Renal pelvis (tissue), 12 donors: ENCODE results near the gene PPOX. TPM values are rescaled to one million over a fixed set of nuclear protein-coding genes. Genes with fewer than 3 reads are reported as not detected.

Experiments used
- DNase-seq: peaks from one replicate; pipeline ENCODE4 v3.0.0-alpha.2; 2013
- long read RNA-seq, 16 experiments: transcript quantifications; one replicate each; lab custom pipeline, GENCODE V29; 2026
- polyA plus RNA-seq, 3 donors: library from polyadenylated mRNA; unstranded; fragments of 120-200 nt; gene quantifications; one replicate each; pipeline ENCODE4 v1.2.1, GENCODE V29; 2013; ENCODE audit not compliant: insufficient read length in 3 of 3

The PPOX gene
- polyA plus RNA-seq: 10 to 100 TPM; 38.3 to 58.6 (median 57.3) TPM
- long read RNA-seq, donor 1, partial matches to known transcripts: 26 of 33 reads
- long read RNA-seq, donor 1, other reads (novel, unspliced or antisense): 0 of 33 reads
- long read RNA-seq, donor 2, partial matches to known transcripts: 23 of 29 reads
- long read RNA-seq, donor 2, other reads (novel, unspliced or antisense): 0 of 29 reads
- long read RNA-seq, donor 3, partial matches to known transcripts: 18 of 29 reads
- long read RNA-seq, donor 3, other reads (novel, unspliced or antisense): 0 of 29 reads
- long read RNA-seq, donor 4, partial matches to known transcripts: 12 of 50 reads
- long read RNA-seq, donor 4, other reads (novel, unspliced or antisense): 34 of 50 reads
- long read RNA-seq, donor 5, transcript PPOX-202 (13 exons, 1,740 nt): major isoform, 5 of 6 reads
- long read RNA-seq, donor 5, partial matches to known transcripts: 0 of 6 reads
- long read RNA-seq, donor 5, other reads (novel, unspliced or antisense): 0 of 6 reads
- long read RNA-seq, donor 6, partial matches to known transcripts: 37 of 46 reads
- long read RNA-seq, donor 6, other reads (novel, unspliced or antisense): 0 of 46 reads
- long read RNA-seq, donor 7, transcript PPOX-202 (13 exons, 1,740 nt): major isoform, 6 of 50 reads
- long read RNA-seq, donor 7, partial matches to known transcripts: 35 of 50 reads
- long read RNA-seq, donor 7, other reads (novel, unspliced or antisense): 7 of 50 reads
- long read RNA-seq, donor 8, partial matches to known transcripts: 9 of 11 reads
- long read RNA-seq, donor 8, other reads (novel, unspliced or antisense): 0 of 11 reads
- long read RNA-seq, donor 9, partial matches to known transcripts: 28 of 38 reads
- long read RNA-seq, donor 9, other reads (novel, unspliced or antisense): 0 of 38 reads
- long read RNA-seq, donor 10, partial matches to known transcripts: 47 of 68 reads
- long read RNA-seq, donor 10, other reads (novel, unspliced or antisense): 13 of 68 reads
- long read RNA-seq, donor 11, partial matches to known transcripts: 6 of 10 reads
- long read RNA-seq, donor 11, other reads (novel, unspliced or antisense): 0 of 10 reads
- long read RNA-seq, donor 12, transcript PPOX-206 (2 exons, 784 nt): major isoform, 5 of 77 reads
- long read RNA-seq, donor 12, partial matches to known transcripts: 53 of 77 reads
- long read RNA-seq, donor 12, other reads (novel, unspliced or antisense): 11 of 77 reads
- long read RNA-seq, donor 13, partial matches to known transcripts: 17 of 20 reads
- long read RNA-seq, donor 13, other reads (novel, unspliced or antisense): 0 of 20 reads
- long read RNA-seq, donor 14: 0 reads
- long read RNA-seq, donor 15, partial matches to known transcripts: 33 of 42 reads
- long read RNA-seq, donor 15, other reads (novel, unspliced or antisense): 0 of 42 reads
- long read RNA-seq, donor 16, partial matches to known transcripts: 30 of 39 reads
- long read RNA-seq, donor 16, other reads (novel, unspliced or antisense): 0 of 39 reads

DNA sequence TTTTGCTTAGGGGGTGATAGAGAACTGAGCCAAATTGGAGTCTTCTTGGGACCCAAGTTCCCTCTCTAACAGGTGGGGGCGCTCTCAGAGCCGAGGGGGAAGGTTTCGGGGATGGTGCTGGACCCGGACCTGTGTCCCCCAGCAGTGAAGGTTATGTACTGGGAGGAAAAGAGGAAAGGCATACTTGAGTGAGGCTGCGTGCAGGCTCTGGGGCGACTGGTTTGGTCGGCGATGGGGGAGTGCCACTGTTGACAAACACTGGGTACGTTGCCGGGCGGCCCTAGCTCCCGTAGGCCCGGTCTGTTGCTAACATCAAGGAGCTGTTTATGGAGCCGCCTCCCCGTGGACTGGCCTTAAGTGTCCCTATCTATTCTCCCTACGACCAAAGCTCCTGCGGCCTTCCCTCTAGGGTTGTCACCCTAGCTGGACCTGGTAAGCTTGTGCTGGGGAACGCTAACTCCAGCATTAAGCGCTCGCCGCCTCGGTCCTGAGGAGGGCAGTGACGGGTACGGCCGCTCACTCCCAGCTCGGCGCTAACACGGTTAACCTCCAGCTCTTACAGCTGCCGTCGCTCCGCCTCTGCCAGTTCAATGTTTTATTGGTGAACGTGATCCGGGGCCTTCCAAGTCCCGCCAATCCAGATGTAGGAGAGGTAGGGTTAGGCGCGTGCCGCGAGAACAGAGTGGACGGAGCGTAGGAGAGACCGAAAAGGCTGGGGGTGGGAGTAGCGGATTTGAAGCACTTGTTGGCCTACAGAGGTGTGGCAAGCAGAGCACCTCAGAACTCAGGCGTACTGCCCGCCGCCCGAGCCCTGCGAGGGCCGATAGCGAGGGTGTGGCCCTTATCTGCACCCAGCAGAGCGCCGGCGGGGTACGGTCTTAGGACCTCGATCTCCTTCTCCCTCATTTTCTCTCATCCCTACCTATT is at the start of gene PPOX:
TSS of gene PPOX (plus strand) at position 685 of the 927 bp plus-strand sequence. CDS start 422 bp downstream, outside the sequence.
- peak; percentile 98 for DNase-seq

DNA sequence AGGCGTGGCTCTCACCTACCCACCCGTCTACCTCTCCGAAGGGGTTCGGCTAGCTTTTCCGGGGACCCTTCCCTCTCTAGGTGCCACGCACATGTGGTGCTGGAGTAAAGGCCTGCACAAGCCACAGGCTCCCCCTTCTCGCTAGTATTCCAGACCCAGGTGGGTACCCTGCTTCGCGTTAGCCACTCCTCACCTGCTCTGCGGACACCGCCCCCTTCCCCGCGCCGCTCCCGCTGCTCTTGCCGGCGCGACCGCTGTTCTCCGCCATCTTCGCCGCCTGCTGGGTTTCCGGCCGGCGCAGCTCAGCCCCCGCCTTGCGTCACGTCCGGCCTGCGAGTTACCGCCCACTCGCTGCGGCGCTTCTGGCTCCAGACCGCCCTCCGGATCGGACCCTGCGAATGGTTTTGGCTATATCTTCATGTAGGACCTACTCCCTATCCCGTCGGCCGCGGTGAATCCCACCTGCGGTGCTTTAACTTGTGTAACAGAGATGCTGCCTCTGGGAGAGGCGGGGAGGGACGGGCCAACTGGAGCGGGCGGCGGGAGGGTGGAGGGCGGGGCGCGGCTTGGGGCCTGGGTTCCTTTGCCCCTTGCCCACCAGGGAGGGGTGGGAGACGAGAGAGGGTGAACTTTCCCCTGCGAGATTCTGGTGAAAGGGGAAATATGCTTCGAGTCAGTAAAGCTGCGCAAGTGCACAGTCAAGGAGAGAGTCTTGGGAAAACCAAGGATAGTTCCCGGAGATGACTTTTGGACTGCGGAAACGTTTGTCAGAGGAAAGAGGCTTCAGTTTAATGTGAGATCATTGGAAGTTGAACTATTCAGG is 48.3 kb upstream of the PPOX start, which contains the start of the genes NIT1 and PFDN2:
TSS of gene NIT1 (plus strand) at position 347 of the 823 bp plus-strand sequence. CDS start at position 419, 72 bp downstream.
TSS of gene PFDN2 (minus strand) at position 279 of the 823 bp plus-strand sequence. CDS start at position 268, 11 bp downstream.
- DNase-seq: peak; percentile 87

DNA sequence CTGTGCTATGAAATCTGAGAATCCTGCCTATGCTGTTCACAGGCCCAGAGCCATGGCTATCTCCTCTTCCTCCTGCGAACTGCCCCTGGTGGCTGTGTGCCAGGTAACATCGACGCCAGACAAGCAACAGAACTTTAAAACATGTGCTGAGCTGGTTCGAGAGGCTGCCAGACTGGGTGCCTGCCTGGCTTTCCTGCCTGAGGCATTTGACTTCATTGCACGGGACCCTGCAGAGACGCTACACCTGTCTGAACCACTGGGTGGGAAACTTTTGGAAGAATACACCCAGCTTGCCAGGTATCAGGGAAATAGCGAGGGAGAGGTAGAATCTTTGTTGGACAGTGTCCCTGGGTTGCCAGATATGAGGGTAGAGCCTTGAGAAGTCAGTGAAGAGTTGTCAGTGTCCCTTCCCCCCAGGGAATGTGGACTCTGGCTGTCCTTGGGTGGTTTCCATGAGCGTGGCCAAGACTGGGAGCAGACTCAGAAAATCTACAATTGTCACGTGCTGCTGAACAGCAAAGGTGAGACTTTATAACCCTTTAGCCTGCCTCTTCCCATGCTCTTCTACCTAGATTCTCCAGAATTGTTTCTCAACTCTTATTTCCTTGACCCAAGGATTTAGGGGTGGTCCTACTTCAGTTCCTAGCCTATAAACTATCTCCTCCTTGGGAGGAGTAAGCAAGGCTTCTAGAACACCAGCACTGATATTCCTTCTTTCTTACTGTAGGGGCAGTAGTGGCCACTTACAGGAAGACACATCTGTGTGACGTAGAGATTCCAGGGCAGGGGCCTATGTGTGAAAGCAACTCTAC is 46.9 kb upstream of the PPOX start:
- peak; percentile 45 for DNase-seq

DNA sequence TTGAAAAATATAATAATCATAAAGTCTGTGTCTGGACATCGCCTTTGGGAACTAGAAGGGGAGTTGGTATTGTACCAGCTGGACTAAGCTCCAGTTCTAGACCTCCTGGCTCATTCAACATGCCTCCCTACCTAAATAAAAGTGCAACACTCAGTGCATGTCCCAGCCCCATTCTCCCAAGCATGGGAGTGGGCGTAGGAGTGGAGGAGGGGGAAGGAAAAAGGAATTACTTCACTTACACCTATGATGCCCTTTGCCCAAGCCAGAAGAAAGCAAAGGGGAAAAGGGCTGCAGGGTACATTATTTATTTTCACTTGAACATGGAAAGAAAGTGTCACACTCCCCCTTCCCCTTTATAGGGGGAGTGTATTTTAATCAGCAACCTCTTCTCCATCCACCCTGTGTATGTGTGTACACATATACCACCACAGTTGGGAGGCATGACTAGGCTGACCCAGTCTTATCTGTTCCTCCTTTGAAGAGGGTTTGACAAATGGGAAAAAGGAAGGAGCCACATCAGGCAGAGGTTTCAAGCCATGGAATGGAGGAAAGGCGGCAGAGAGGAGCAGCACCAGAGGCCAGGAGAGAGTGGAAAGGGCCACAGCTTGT is 45.1 kb upstream of the PPOX start:
- no peak for DNase-seq

DNA sequence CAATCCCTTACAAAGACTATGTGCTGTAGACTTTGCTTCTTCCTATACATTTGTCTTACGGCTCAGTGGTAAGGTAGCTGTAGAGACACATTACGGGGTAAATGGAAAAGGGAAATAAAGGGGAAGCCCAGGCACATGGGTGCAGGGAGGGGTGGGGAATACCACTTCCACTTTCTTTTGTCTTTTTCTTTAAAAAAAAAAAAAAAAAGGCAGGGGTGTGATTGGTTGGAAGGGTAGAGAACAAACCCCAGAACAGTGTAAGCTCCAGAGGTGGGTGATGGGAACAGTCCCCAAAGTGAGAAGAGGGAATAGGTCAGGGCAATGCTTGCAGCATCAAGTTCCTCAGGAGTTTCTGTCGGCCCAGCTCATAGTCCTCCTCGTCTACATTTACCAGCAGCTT is 44.4 kb upstream of the PPOX start:
- DNase-seq: no peak

DNA sequence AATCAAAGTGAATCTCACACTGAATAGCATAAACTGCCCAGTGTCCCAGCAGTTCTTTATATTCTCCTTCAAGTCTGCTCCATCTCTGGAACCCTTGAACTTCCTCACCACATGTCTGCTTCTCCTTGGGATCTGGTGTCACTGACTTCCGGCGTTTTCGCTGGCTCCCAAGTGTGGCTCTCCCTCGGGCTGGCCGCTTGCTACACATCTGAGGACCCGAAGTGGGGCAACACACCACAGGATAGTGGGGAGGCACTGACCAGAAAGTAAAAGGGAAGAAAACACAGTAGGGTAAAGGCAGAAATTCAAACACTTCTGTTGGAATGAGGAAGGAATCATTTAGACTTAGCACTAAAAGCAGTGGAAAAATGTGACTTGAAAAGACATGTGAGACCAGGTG is 43.3 kb upstream of the PPOX start:
- no peak for DNase-seq

DNA sequence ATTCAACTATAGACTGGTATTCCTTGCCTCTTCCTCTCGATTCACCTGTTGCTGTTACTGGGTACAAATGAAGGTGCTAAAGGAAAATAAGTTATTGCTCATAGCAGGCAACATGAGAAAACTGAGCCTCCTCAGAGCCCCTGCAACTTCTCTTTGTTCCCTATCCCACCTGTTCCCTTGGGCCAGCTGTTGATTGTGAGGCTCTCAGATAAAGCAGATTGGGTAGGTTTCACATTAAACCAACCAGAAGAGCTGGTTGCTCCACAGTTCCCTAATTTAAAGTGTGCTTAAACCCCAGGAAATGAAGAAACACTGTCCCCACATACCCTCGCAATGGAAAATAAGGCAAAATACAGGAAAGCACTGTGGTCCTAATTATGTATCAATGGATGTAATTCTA is 38.6 kb upstream of the PPOX start:
- no peak for DNase-seq

DNA sequence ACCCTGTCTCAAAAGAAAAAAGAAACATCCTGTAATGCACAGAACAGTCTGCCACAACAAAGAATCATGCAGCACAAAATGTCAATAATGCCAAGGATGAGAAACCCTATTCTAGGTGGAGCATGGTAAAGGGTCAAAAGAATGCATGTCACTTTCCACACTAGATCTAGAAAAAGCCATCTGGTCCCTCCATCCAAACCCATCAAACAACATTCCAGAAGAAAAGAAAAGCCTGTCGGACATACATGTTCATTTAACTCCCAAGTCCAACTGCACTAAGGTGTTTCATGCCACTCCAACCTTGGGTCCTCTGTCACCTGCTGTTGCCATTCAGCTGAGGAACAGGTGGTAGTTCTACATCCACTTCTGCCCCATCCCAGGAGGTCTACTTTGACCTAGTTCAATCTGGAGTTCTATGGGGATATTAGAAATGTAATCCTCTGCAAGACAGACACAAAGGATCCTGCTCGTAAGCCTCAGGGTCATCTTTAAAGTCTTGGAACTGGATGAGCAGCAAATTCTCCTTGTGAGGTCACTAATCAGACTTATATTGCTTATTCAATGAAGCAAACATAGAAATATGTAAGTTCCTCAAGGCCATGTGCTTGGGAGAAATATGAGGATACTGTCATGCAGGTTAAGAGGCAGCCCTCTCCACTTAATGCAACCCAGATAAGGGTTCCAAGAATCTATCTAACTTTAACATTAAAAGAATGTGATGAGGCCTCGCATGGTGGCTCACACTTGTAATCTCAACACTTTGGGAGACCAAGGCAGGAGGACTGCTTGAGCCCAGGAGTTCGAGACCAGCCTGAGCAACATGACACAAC is 37.4 kb upstream of the PPOX start:
- DNase-seq: no peak

DNA sequence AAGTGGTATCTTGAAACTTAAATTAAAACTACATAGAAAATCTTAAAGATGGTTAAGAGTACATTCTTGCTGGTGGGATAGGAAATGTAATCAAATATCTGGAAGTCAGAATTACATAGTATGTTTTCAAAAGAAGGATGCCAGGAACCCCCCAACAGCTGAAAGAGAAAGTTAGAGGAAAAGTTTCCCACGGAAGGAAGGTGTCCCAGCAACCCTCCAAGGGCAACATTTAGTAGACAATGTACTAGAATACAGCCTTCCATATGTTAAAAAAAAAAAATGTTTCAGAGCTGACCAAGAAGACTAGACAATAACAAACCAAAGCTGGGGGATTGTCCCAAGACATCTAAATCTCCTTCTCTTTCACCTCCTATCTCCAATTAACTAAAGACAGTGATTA is 36.0 kb upstream of the PPOX start:
- DNase-seq: no peak

DNA sequence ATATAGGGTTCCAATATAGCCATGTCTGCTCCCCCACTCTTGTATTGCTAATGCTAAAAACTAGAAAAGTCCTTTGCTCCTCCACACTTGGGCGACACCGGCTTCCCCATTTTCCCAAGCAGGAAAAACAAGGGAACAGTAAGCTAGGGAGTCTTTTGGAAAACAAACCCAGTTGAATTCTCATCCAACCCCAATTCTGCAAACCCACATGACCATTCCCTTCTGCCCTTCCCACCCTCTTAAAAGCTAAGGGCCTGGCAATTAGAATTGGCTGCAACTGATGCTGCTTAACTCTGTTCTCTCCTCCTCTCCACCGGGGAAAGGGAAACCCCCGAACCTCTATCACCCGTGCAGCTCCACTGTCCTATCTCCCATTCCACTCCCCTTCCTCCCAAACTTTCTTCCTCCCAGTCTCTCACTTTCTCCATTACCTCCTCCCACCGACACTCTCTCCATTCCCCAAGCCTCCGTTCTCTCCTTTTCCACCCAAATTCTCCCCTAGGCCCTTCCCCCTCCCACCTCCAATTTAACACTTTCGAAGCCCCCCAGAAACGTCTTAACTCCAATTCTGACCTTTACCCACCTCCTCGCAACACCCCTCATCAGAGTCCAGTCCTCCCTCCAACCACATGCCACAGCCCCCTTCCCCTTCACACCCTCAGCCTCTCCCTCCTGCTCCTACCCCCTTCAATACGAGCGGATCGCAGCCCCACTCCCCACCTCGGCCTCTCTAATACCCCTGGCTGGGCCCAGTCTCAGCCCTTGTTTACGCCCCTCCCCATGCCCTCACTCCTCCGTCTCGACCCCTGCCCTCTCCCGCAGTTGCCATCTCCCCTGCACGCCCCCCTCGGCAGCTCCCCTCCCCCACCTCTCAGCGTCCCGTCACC is 34.5 kb upstream of the PPOX start:
- DNase-seq: peak; percentile 14

DNA sequence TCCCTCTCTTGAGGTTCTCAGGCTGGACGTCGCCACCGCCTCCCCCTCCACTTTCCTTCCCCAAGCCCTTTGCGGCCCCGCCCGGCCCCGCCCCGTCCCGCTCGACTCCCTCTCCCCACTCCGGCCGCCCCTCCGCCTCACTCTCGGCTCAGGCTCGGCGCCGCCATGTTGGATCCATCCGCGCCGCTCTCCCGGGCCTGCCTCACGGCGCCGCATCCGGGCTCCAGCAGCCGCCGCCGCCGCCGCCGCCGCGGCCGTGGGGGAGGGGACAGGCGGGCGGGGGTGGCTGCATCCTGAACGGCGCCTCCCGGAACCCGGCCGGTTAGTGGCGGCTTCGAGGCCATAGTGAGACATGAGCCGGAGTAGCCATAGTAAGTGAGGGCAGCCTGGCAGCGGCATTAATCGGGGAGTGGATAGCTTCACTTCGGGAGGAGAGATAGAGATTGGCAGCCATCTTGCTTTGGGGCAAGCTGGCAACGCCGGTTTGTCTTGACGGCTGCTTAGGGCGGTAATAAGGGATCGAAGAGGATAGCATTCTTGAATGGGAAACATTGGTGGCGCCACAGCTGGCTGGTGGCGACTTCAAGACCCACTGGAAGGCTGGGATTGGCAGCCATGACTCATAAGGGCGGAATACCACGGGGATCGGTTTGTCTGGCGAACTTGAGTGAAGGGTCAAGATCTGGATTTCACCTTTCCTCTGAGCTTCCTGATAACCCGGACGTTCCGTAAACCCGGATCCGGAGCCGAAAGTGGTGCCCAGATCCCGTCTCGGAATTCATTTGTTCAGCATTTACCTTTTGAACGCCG is 33.6 kb upstream of the PPOX start, which contains the start of gene DEDD:
TSS of gene DEDD (minus strand) at position 258 of the 810 bp plus-strand sequence. CDS start 8,205 bp downstream, outside the sequence.
- peak; percentile 96 for DNase-seq

DNA sequence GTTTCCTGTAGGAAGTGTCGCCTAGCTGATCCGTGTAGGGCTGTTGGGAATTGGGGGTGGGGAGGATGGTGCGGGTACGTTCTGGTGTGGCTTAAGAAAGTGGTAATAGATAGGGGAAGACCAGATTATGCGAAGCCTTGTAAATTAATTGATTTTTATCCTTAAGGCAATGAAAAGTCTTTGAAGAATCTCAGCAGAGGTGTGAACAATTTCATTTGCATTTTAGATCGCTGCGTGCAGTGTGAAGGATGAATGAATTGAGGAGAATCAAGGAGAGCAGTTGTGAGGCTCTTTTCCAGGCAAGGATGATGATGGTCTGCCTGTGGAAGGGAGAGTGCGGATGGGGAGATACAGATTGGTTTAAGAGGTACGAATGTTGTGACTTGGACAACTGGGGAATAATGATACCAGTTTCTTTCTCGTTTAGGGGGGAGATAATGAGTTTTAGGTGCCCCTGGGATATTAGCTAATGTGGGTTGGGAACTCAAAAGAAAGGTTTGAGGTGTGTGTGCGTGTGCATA is 32.9 kb upstream of the PPOX start:
- DNase-seq: no peak

DNA sequence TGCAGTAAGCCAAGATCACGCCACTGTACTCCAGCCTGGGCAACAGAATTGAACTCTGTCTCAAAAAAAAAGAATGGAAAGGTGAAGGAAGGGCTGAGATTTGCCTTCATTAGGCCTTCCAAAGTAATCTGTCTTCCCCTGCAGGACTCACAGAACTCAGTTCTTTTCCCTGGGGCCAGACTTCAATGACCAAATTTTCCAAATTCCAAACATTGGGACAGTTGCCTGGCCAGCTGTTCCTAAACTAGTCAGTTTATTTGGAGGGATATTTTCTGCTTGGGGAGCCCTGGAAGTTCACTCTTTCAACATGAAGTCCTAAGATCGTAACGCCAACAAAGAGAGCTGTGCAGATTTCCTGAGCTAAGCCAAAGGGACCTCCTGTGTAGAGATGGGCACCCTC is 28.3 kb upstream of the PPOX start:
- no peak for DNase-seq

DNA sequence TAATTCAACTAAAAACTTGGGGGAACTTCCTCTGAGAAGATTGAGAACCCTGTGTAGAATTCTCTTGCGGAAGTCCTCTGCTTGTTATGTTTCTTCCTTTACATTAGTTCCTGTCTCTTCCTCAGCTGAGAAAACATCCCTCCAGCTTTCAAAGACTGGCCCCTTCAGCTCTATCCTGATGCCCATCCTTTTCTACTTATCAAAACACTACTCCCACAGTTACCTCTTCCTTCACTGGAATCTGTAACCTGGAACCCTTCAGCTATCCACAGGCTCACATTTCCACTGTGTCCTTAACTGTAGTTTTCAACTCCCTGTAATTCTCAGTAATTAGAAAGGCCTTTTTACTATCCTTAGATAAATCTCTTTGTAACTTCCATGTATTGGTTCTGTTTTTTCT is 27.8 kb upstream of the PPOX start:
- DNase-seq: peak; percentile 45
